ENCODE measurements around the gene NR3C1. TPM values are rescaled to one million over a fixed set of nuclear protein-coding genes. Genes with fewer than 3 reads are reported as not detected.

Gene NR3C1
- 14.2 and 17.3 TPM in 2 replicates for total RNA-seq

DNA sequence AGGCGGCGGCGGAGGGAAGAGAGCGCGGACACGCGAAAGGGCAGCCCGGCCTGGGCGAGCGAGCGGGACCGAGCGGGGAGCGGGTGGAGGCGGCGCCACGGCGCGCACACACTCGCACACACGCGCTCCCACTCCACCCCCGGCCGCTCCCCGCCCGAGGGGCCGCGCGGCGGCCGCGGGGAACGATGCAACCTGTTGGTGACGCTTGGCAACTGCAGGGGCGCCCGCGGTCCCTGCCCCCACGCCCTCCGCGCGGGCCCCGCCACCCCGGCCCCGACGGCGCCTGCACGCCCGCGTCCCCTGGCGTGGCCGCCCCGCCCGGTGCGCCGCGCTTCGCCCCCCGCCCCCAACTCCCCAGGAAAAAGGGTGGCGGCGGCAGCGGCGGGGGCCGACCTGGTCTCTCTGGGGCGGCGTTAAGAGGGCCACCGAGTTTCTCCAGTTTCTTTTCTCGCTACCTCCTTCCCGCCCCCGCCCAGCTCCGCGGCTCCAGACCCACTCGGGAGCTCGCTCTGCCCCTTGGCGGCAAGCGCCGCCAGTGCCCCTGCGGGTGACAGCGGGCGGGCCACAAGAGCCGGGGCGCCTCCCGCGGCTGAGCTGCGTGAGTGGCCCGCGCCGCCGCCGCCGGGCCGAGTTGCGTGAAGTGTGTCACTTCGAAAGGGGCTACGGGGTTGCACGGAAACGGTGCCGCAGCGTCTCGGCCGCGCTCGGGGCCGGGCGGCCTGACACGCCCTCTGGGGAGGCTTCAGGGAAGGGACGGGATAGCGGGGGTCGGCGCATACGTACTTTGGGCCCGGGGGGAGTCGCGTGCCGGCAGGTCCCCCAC is at the start of gene NR3C1:
TSS of gene NR3C1 (minus strand) at position 94 of the 823 bp plus-strand sequence. CDS start 2,847 bp downstream, outside the sequence.
- peak; percentile 72 to 89 for DNase-seq (ENCODE audit: low read depth in 2 of 2)

DNA sequence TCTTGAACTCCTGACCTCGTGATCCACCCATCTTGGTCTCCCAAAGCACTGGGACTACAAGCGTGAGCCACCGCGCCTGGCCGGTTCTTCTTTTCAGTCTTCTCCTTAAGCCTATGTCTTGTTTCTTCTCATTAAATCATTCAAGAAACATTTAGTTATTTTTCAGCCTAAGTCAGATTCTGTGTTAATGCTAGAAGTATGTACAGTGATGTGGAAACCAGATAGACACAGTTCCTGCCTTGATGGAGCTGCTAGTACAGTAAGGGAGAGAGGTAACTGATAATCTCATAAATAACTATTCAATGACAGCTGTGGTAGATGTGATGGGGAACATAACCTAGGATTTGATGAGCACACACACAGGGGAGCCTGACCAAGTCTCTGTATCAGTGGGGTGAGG is 46.3 kb upstream of the NR3C1 start:
- no peak for DNase-seq (ENCODE audit: low read depth in 2 of 2)

- DNase-seq (ENCODE audit: low read depth in 2 of 2) = no peak
Measured at GRCh38 chr5:143448518-143448917, 45.0 kb upstream of the NR3C1 start.

DNA sequence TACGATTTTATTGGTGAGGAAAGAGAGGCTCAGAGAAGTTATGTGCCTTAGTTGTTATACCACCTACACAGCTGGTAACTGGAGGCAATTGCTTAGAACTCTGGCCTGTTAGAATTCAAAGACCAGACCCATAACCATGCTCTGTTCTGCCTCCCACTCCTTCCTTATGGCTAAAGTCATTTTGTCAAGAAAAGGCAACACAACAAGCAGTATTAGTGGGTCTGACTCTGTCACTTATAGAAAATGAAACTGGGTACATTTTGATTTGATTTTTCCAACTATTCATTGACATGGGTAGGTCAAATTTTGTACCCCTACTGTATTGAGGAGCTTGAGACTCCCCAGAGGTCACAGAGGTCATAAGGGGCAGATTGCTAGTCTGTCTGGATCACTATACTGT is 44.5 kb upstream of the NR3C1 start:
- no peak for DNase-seq (ENCODE audit: low read depth in 2 of 2)

DNA sequence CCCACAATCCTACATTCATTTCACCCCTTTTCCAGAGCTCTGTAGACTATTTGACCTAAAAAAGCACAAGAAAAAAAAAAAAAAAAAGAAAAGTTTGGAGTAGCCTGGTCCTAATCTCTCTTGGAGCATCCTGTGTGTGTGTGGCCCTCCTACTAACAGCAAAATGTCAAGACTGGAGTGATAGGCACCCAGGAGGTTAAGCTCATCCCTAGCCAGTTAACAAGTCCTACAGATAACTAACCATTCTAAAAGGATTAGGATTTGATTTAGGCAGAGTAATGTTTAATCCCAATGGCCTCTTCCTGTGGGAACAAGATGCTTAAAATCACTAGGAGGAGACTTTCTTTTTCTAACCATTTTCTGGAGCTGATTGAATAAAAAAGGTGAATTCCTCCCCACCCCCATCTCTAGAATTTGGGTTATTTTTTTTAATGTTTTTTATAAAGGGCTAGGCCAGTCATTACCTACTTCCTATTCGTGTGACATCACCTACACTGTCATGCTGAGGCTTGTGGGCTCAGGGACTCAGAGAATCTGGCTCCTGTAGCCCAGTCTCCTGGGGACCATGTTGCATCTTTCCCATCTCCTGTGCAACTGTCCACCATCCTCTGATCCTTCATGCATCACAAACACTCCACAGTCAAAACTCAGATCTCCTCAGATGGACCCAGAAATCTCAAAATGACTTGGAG is 43.2 kb upstream of the NR3C1 start:
- DNase-seq (ENCODE audit: low read depth in 2 of 2) = no peak

DNA sequence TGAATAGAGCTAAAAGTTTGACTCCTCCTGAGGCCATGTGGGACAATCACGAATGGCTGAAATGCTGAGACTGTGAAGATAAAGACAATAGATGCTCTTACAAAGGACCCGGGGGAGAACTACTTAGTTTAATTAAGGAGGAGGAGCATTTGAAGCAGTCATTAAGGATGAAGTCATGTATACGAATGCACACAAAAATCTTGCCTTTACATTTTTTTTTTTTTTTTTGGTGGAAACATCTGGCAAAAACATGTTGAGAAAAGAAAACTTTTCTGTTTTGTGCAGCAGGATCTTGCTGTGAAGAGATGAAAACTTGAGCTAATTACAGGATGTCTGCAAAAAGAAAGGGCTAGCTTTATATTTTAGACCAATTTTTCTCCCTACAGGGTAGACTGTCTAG is 42.3 kb upstream of the NR3C1 start:
- DNase-seq (ENCODE audit: low read depth in 2 of 2) = no peak

DNA sequence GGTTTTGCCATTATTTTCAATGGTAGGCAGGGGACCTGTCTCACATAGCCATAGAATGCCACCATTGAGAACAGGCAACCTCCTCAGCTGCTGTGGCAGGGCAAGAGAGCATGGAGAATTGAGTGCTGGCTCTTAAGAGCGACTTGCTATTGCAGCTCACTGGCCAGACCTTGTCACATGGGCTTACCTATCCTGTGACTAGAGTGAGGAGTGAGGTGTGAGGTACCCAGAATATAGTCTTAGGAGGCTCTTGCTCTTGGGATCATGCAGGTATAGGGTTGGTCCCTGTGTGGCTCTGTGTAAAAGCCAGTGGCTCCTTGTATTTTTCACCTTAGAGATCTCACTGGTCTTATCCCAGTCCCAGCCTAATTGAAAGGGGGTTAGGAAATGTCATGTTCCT is 39.8 kb upstream of the NR3C1 start:
- no peak for DNase-seq (ENCODE audit: low read depth in 2 of 2)

DNA sequence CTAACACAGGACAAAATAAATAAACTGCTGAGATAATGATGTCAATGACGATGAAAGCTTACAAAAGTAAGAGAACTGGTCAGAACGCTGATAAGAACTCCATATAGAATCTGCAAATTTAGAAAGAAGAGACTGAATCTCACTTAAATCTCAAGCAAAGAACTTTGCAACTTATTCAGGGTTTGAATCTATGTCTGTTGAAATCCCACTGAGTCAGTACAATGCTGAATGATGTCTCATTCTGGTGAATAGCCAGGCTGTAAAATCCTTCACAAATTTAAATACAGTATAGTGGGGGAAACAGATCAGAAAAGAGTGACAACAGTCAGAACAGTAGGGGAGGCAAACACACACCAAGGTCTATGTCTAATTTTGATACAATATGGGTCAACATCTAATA is 38.9 kb upstream of the NR3C1 start:
- DNase-seq (ENCODE audit: low read depth in 2 of 2) = no peak

GRCh38 chr5:143440448-143441115 is 37.1 kb upstream of the NR3C1 start:
- no peak for DNase-seq (ENCODE audit: low read depth in 2 of 2)

GRCh38 chr5:143437666-143438273 is 34.3 kb upstream of the NR3C1 start:
- no peak for DNase-seq (ENCODE audit: low read depth in 2 of 2)

- DNase-seq (ENCODE audit: low read depth in 2 of 2) = no peak
Measured at GRCh38 chr5:143436871-143437270, 33.4 kb upstream of the NR3C1 start.

DNA sequence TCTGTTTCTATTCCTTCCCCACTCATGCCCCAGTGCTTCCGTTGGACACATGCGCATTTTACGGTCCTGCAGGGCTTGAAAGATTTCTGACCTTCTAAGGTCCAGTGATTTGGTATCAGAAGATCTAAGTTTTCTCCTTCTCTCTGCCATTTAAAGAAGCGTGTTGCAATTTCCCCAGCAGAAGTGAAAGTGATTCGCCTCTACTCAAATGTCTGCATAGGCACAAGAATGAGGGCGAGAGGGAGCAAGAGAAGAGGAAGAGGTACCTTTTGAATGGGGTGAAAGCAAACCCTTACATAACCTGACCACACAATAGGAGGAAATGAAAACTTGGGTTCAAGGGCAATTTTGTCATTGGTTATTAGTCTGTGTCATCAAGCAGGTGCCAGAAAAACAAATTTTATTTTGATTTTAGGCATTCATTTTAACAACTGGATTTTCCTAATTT is 31.7 kb upstream of the NR3C1 start:
- no peak for DNase-seq (ENCODE audit: low read depth in 2 of 2)

- no peak for DNase-seq (ENCODE audit: low read depth in 2 of 2)
Measured at GRCh38 chr5:143434261-143435209, 31.0 kb upstream of the NR3C1 start.

DNA sequence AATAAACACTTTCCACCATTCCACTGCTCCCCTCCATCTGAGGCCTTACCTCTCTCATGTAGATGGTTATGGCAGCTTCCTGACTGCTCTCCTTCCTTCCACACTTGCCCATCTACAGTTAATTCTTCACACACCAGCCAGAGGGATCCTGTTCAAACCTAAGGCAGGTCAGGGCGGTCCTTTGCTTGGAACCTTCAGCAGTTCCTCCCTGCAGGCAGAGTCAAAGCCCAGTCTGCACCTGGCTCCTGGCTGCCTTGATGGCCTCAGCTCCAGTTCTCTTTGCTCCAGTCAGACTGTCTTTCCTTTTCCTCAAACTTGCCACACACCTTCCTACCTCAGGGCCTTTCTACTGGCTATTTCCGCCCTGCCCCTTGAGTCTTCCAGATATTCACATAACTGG is 30.2 kb upstream of the NR3C1 start:
- DNase-seq (ENCODE audit: low read depth in 2 of 2) = no peak

GRCh38 chr5:143432658-143433239 is 29.3 kb upstream of the NR3C1 start:
- DNase-seq (ENCODE audit: low read depth in 2 of 2) = no peak

- DNase-seq (ENCODE audit: low read depth in 2 of 2) = no peak
Measured at GRCh38 chr5:143431789-143432188, 28.3 kb upstream of the NR3C1 start.

DNA sequence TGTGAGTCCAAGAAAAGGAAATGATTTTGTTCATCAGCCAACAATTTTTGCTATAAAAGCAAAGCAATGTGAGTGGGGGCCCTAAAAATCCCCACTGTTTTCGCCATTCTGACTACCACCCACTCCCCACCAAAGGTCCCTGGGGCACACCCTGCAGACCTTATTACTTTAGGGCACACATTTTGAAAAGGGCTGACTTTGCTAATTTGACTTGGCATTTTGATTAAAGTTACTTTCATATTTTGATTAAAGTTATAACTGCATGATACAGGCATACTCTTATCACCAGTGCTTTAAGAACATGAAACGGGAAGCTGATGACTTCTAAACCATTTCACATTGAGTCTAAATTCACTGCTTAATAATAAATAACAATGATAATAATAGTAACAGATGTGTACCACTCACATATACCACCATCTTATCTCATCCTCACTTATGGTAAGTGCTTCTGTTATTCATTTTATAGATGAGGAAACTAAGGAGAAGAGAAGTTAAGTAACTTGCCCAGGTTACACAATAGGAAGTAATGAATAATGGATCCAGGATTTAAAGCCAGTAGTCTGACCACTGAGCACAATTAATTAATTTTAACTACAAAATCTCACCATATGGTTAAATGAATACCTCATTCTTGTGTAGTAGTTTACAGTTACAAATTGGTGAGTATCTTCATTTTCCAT is 25.4 kb upstream of the NR3C1 start:
- DNase-seq (ENCODE audit: low read depth in 2 of 2) = no peak

- DNase-seq (ENCODE audit: low read depth in 2 of 2) = no peak
Measured at GRCh38 chr5:143428155-143428554, 24.7 kb upstream of the NR3C1 start.

DNA sequence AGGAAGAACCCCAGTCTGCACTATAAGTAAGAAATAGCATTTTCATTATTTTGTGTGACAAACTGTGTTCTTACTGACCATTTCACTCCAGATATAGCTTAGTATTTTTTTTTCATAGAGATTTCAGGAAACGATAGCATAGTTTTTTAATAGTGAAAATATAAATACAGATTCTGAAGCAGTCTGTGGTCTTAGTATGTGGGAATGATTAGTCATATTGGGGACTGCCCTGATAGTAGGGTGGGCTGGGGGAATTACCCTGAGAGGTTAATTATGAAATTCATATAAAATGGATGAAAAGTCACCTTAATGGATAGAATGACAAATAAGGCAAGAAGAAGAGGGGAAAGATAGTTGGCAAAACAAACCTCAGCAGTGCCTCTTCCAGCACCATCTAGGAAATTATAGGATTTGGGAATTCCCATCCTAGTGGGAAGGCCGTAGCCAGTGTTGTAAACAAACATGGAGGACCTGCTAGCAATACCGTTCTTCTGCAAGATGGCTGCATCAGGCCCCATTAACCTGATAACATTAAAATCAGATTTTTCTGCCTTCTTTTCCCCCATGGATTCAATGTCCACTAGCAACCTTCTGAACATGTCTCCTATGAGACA is 23.7 kb upstream of the NR3C1 start:
- DNase-seq (ENCODE audit: low read depth in 2 of 2) = no peak

Measured in dermis microvascular lymphatic vessel endothelial cell (primary cell).